ENCODE measurements around the gene TNFRSF18.

Gene TNFRSF18

GRCh38 chr1:1161683-1162079, 44.7 kb downstream of the TNFRSF18 start:
- no peak overlapping the region for H3K4me3 ChIP-seq (ENCODE audit: control insufficient read depth, low read depth, low read length)
- no peak for TF ChIP-seq CTCF (conservative IDR thresholded peaks at IDR 0.05; ENCODE audit: control insufficient read depth, insufficient read depth, low read depth, low read length)

GRCh38 chr1:1161078-1161682, 45.2 kb downstream of the TNFRSF18 start:
- no peak for DNase-seq (ENCODE audit: low read depth)
- TF ChIP-seq CTCF (conservative IDR thresholded peaks at IDR 0.05; ENCODE audit: control insufficient read depth, insufficient read depth, low read depth, low read length) = no peak
- H3K4me3 ChIP-seq (ENCODE audit: control insufficient read depth, low read depth, low read length) = no peak overlapping the region

More at GRCh38 chr1:1161683-1162079, 44.7 kb downstream of the TNFRSF18 start:
- no peak for DNase-seq (ENCODE audit: low read depth)

DNA sequence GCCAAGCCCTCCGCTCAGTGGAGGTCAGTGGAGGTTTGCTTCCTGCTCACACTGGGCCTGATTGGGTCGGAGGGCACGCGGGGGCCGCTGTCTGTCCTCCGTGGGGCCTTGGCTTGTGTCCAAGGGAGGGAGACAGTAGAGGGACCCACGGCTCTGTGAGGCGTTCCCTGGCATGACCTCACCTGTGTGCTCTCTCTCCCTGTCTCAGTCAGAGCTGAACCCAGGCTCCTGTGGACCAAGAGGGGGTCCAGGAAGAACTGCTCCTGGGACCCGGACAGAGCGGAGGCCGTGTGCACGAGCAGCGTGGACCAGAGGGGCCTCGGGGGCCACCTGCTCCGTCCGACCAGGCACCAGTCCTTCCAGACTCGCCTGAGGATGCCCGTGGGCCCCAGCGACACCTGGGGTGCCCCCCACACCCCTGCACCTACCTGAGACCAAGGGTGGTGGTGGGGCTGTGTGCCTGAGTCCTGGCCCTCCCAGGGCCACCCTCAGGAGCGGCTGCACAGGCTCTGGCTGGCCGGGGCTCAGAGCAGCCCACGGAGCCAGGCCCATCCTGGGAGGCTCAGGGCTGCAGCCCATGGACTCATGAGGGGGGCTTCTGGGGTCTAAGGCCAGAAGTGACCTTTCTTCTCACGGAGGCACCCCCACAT, 46.0 kb downstream of the TNFRSF18 start:
- no peak for DNase-seq (ENCODE audit: low read depth)
- TF ChIP-seq CTCF (conservative IDR thresholded peaks at IDR 0.05; ENCODE audit: control insufficient read depth, insufficient read depth, low read depth, low read length) = no peak
- no peak overlapping the region for H3K4me3 ChIP-seq (ENCODE audit: control insufficient read depth, low read depth, low read length)

DNA sequence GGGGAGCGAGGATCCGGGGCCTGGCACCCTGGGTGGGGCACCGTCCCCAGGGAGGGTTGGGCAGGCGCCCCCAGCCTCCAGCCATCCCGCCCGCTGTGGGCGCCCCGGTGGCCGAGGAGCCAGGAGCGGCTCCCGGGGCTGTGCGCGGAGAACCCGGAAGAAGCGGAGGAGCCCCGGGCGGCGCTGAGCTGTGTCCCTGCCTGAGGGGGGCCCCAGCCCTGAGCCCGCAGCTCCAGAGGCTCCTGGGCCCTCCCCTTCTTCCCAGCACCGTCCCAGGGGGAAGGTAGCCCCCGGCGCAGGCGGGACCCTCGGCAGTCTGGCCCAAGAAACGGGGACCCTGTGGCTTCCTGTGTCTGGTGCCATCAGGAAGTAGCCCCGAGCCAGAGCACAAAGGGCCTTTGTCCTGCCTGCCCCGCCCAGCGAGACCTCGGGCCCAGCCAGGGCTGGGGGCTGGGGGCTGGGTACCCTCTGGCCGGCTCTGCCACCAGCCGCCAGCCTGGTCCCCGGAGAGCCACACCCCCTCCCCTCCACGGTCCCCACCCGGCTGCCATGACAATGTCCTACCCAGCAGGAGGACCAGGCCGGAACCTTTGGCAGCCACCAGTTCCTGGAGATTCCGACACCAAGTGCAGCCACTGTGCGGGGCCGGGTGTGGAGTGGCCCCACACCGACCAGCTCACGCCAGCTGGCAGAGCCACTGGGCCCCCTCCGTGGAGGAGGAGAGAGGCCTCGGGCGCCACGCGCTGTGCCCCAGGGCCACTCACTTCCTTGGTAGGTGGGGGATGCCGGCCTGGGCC, 48.3 kb downstream of the TNFRSF18 start:
- TF ChIP-seq CTCF (conservative IDR thresholded peaks at IDR 0.05; ENCODE audit: control insufficient read depth, insufficient read depth, low read depth, low read length) = no peak
- H3K4me3 ChIP-seq (ENCODE audit: control insufficient read depth, low read depth, low read length) = peak overlapping the region; percentile 51
- DNase-seq (ENCODE audit: low read depth) = peak; percentile 1

GRCh38 chr1:1157426-1157913, 48.9 kb downstream of the TNFRSF18 start:
- peak overlapping the region; percentile 51 for H3K4me3 ChIP-seq (ENCODE audit: control insufficient read depth, low read depth, low read length)
- peak; percentile 84 for DNase-seq (ENCODE audit: low read depth)
- TF ChIP-seq CTCF (conservative IDR thresholded peaks at IDR 0.05; ENCODE audit: control insufficient read depth, insufficient read depth, low read depth, low read length) = no peak

- no peak for DNase-seq (ENCODE audit: low read depth)
- no peak overlapping the region for H3K4me3 ChIP-seq (ENCODE audit: control insufficient read depth, low read depth, low read length)
- TF ChIP-seq CTCF (conservative IDR thresholded peaks at IDR 0.05; ENCODE audit: control insufficient read depth, insufficient read depth, low read depth, low read length) = no peak
These were observed 49.4 kb downstream of the TNFRSF18 start for GRCh38 chr1:1157033-1157365.
